Hepatocyte (in vitro differentiated cells): Measurements from ENCODE around the gene TLCD1.

Experiments used
- CTCF ChIP-seq: fragments of 200-600 bp; sonication (generic); IDR thresholded peaks from 2 replicates; pipeline ENCODE4 v1.5.1; 2016; ENCODE audit warnings: antibody characterized with exemption, mild to moderate bottlenecking; ENCODE audit not compliant: poor library complexity
- EZH2 ChIP-seq: fragments of 200-600 bp; sonication (generic); IDR thresholded peaks from 2 replicates; pipeline ENCODE4 v1.6.1; 2016; ENCODE audit warnings: antibody characterized with exemption, mild to moderate bottlenecking, borderline replicate concordance
- EZH2phosphoT487 ChIP-seq: fragments of 200-600 bp; sonication (generic); IDR thresholded peaks from one replicate; pipeline ENCODE4 v1.6.1; 2018; ENCODE audit warnings: antibody characterized with exemption, mild to moderate bottlenecking, low read depth, moderate library complexity; ENCODE audit not compliant: unreplicated experiment, severe bottlenecking

- no peak for TF ChIP-seq CTCF
- no peak for TF ChIP-seq EZH2
- no peak for TF ChIP-seq EZH2phosphoT487
These were observed 18.7 kb downstream of the TLCD1 start for GRCh38 chr17:28707339-28707720.
